Adrenal gland (tissue), 5 donors: ENCODE data around the gene FAM186B.
"Not testable (repeated sequence)": the region's sequence is repeated elsewhere in the genome, so short reads cannot be mapped to it uniquely, and the experiment has no call there.

Experiments
- POLR2A ChIP-seq, 2 donors: fragments of 450-650 bp; IDR thresholded peaks; one replicate each; pipeline ENCODE4 v1.6.1; 2017; ENCODE audit warnings: antibody characterized with exemption in 2 of 2, mild to moderate bottlenecking in 2 of 2, moderate library complexity in 1 of 2
- TF ChIP-seq, protein P1 (sequence below), 6 experiments: fragments of 450-650 bp in 4 of 6; fragments of 200-600 bp in 2 of 6; sonication (generic) in 1 of 6; IDR thresholded peaks; 1 replicate in 5 of 6; 2 replicates in 1 of 6; pipeline versions ENCODE4 v1.5.1 to v1.8.0; 2016 to 2021; ENCODE audit warnings: antibody characterized with exemption in 6 of 6, mild to moderate bottlenecking in 2 of 6, moderate library complexity in 1 of 6
- donor health status: DM: no; HTN: no; CAD: no.

DNA sequence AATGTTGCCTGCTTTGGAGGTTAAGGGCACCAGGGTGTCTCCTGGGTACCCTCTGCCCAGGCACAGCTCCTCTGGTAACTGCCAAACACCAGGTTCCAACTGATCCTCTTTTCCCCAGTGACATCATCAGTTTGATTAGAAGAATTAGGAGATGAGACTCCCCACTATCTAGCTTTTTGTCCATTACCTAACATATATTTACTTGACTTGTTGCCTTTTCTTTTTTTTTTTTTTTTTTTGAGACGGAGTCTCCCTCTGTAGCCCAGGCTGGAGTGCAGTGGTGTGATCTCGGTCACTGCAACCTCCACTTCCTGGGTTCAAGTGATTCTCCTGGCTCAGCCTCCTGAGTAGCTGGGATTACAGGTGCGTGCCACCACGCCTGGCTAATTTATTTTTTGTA, at the start of gene FAM186B:
- not testable (repeated sequence) for TF ChIP-seq POLR2A (IDR thresholded peaks at IDR 0.05)
- TF ChIP-seq, protein P1, sequence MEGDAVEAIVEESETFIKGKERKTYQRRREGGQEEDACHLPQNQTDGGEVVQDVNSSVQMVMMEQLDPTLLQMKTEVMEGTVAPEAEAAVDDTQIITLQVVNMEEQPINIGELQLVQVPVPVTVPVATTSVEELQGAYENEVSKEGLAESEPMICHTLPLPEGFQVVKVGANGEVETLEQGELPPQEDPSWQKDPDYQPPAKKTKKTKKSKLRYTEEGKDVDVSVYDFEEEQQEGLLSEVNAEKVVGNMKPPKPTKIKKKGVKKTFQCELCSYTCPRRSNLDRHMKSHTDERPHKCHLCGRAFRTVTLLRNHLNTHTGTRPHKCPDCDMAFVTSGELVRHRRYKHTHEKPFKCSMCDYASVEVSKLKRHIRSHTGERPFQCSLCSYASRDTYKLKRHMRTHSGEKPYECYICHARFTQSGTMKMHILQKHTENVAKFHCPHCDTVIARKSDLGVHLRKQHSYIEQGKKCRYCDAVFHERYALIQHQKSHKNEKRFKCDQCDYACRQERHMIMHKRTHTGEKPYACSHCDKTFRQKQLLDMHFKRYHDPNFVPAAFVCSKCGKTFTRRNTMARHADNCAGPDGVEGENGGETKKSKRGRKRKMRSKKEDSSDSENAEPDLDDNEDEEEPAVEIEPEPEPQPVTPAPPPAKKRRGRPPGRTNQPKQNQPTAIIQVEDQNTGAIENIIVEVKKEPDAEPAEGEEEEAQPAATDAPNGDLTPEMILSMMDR (IDR thresholded peaks at IDR 0.05) = not testable (repeated sequence)
